Measurements from ENCODE around the gene ADD1. TPM values are rescaled to one million over a fixed set of nuclear protein-coding genes. Genes with fewer than 3 reads are reported as not detected.

The ADD1 gene
- total and polyA plus RNA-seq, 2 donors (not counting 1 experiment from before 2014, with no cell fraction given), result 302 to 383 TPM

- Mint-ChIP-seq H3K4me1 (peaks cover 27% of the 10 kb centered on the region), H3K9me3 (ENCODE audit: insufficient read depth) (no peaks in the 10 kb centered on the region), H3K27ac (no peak overlapping the region), H3K4me3 (no peak overlapping the region), H3K27me3 (no peaks in the 10 kb centered on the region)
- no peak for DNase-seq
- H3K36me3 ChIP-seq (replicated peaks in 1 of 2; ENCODE audit: control extremely low read depth in 1 of 2, control insufficient read depth in 1 of 2, extremely low read depth in 1 of 2, insufficient read depth in 2 of 2, low read length in 1 of 2), result peaks cover 0 to 58% of the 10 kb centered on the region in 2 experiments
- H3K79me2 ChIP-seq (ENCODE audit: control insufficient read depth, insufficient read depth, low read length), result peaks cover 18% of the 10 kb centered on the region
- no peak overlapping the region for H3K4me2 ChIP-seq (replicated peaks; ENCODE audit: low read depth, low read length, poor library complexity, severe bottlenecking)
- ChIA-PET POLR2A (no interaction called here), CTCF (interaction anchor here (2.4 kb wide), 1 partner anchor 15 kb away, joined by 6 read pairs; no protein-coding TSS in a partner anchor)
- H3K27ac ChIP-seq (ENCODE audit: low read length in 2 of 2), result no peak overlapping the region
- intact Hi-C loops (cut with micrococcal nuclease), result loop anchor here (10.0 kb wide), 1 partner anchor 454 kb away; no protein-coding TSS in a partner anchor
- H3K9me3 ChIP-seq (ENCODE audit: control extremely low read depth in 1 of 3, control insufficient read depth in 2 of 3, insufficient read depth in 1 of 3, low read length in 2 of 3), result no peaks in the 10 kb centered on the region
- no peak for ATAC-seq (ENCODE audit: low read depth)
- H3K27me3 ChIP-seq (replicated peaks in 1 of 4; ENCODE audit: control extremely low read depth in 1 of 4, control insufficient read depth in 3 of 4, insufficient read depth in 4 of 4, low read length in 3 of 4), result no peaks in the 10 kb centered on the region
- WGBS (ENCODE audit: insufficient coverage), result 94% methylated on average over 14 of the region's 14 CpGs
- H3K4me3 ChIP-seq (ENCODE audit: control extremely low read depth in 1 of 5, extremely low read depth in 1 of 5, insufficient read depth in 1 of 5, low read depth in 2 of 5, low read length in 4 of 5), result no peak overlapping the region
- H2AFZ ChIP-seq (ENCODE audit: insufficient read depth, low read depth, low read length, poor library complexity, severe bottlenecking), result no peak overlapping the region
- no peak for TF ChIP-seq CTCF (IDR thresholded peaks at IDR 0.05)
- no peak for TF ChIP-seq EZH2 (IDR thresholded peaks at IDR 0.05; ENCODE audit: borderline replicate concordance, insufficient read depth, low read depth, low read length, poor library complexity, severe bottlenecking)
- H3K9ac ChIP-seq (ENCODE audit: low read length), result no peak overlapping the region
- peaks cover 9 to 26% of the 10 kb centered on the region in 2 donors for H3K4me1 ChIP-seq (ENCODE audit: control insufficient read depth in 2 of 2, insufficient read depth in 2 of 2, low read length in 2 of 2)
- peaks cover 13% of the 10 kb centered on the region for H4K20me1 ChIP-seq (ENCODE audit: control insufficient read depth, insufficient read depth, low read length, poor library complexity, severe bottlenecking)
Measured at GRCh38 chr4:2938906-2939305, 95.3 kb downstream of the ADD1 start.

GRCh38 chr4:2939383-2940243 is 96.0 kb downstream of the ADD1 start:
- no peaks in the 10 kb centered on the region for H3K27me3 Mint-ChIP-seq
- peaks cover 18% of the 10 kb centered on the region for H3K79me2 ChIP-seq (ENCODE audit: control insufficient read depth, insufficient read depth, low read length)
- 90% methylated on average over 30 of the region's 30 CpGs for WGBS (ENCODE audit: insufficient coverage)
- no peak overlapping the region for H3K4me2 ChIP-seq (replicated peaks; ENCODE audit: low read depth, low read length, poor library complexity, severe bottlenecking)
- peaks cover 0 to 63% of the 10 kb centered on the region in 2 experiments for H3K36me3 ChIP-seq (replicated peaks in 1 of 2; ENCODE audit: control extremely low read depth in 1 of 2, control insufficient read depth in 1 of 2, extremely low read depth in 1 of 2, insufficient read depth in 2 of 2, low read length in 1 of 2)
- no peak overlapping the region for H2AFZ ChIP-seq (ENCODE audit: insufficient read depth, low read depth, low read length, poor library complexity, severe bottlenecking)
- TF ChIP-seq EZH2 (IDR thresholded peaks at IDR 0.05; ENCODE audit: borderline replicate concordance, insufficient read depth, low read depth, low read length, poor library complexity, severe bottlenecking) (no peak), CTCF (IDR thresholded peaks at IDR 0.05) (no peak)
- POLR2A ChIA-PET, result no interaction called here
- no peaks in the 10 kb centered on the region for H3K9me3 Mint-ChIP-seq (ENCODE audit: insufficient read depth)
- no peak overlapping the region for H3K27ac ChIP-seq (ENCODE audit: low read length in 2 of 2)
- CTCF ChIA-PET, result interaction anchor here (2.4 kb wide), 1 partner anchor 15 kb away, joined by 6 read pairs; no protein-coding TSS in a partner anchor
- DNase-seq (no peak), ATAC-seq (ENCODE audit: low read depth) (no peak)
- peaks cover 13% of the 10 kb centered on the region for H4K20me1 ChIP-seq (ENCODE audit: control insufficient read depth, insufficient read depth, low read length, poor library complexity, severe bottlenecking)
- peaks cover 9 to 25% of the 10 kb centered on the region in 2 donors for H3K4me1 ChIP-seq (ENCODE audit: control insufficient read depth in 2 of 2, insufficient read depth in 2 of 2, low read length in 2 of 2)
- H3K4me1 Mint-ChIP-seq, result peaks cover 27% of the 10 kb centered on the region
- H3K4me3 Mint-ChIP-seq, result no peak overlapping the region
- H3K4me3 ChIP-seq (ENCODE audit: control extremely low read depth in 1 of 5, extremely low read depth in 1 of 5, insufficient read depth in 1 of 5, low read depth in 2 of 5, low read length in 4 of 5), result no peak overlapping the region
- no peaks in the 10 kb centered on the region for H3K27me3 ChIP-seq (replicated peaks in 1 of 4; ENCODE audit: control extremely low read depth in 1 of 4, control insufficient read depth in 3 of 4, insufficient read depth in 4 of 4, low read length in 3 of 4)
- no peaks in the 10 kb centered on the region for H3K9me3 ChIP-seq (ENCODE audit: control extremely low read depth in 1 of 3, control insufficient read depth in 2 of 3, insufficient read depth in 1 of 3, low read length in 2 of 3)
- intact Hi-C loops (cut with micrococcal nuclease), result loop anchor here (10.0 kb wide), 1 partner anchor 455 kb away; no protein-coding TSS in a partner anchor
- no peak overlapping the region for H3K9ac ChIP-seq (ENCODE audit: low read length)
- no peak overlapping the region for H3K27ac Mint-ChIP-seq
